T-helper 2 cell treated with Interferon-gamma antibody and Interleukin-4, amounts not matched to agents 5 μg/mL and 100 μg/mL, for 36 hours (primary cell): ENCODE results near the gene RPTOR.

ENCODE experiments used
- DNase-seq: peaks from one replicate; pipeline ENCODE4 v3.0.0; 2021; ENCODE audit warnings: low spot score
- H3K27ac Mint-ChIP-seq: one replicate; pipeline ENCODE4 v1.8.0; 2021; ENCODE audit warnings: mild to moderate bottlenecking, mixed read lengths
- H3K27me3 Mint-ChIP-seq: one replicate; pipeline ENCODE4 v1.8.0; 2021; ENCODE audit warnings: low read depth, mixed read lengths
- H3K36me3 Mint-ChIP-seq: one replicate; pipeline ENCODE4 v1.8.0; 2021; ENCODE audit warnings: low read depth, mixed read lengths
- H3K4me1 Mint-ChIP-seq: one replicate; pipeline ENCODE4 v1.8.0; 2021; ENCODE audit warnings: low read depth, mixed read lengths
- H3K4me3 Mint-ChIP-seq: one replicate; pipeline ENCODE4 v1.8.0; 2022; ENCODE audit warnings: mild to moderate bottlenecking, moderate library complexity, mixed read lengths
- H3K9me3 Mint-ChIP-seq: one replicate; pipeline ENCODE4 v1.8.0; 2021; ENCODE audit warnings: mixed read lengths

RPTOR gene

GRCh38 chr17:80941743-80942422 lies 397.2 kb downstream of the RPTOR start:
- Mint-ChIP-seq H3K36me3 (peaks cover 49% of the 10 kb centered on the region), H3K9me3 (no peaks in the 10 kb centered on the region), H3K27me3 (no peaks in the 10 kb centered on the region), H3K4me1 (peaks cover 23% of the 10 kb centered on the region), H3K4me3 (no peak overlapping the region), H3K27ac (peak overlapping the region; percentile 55)
- DNase-seq, result no peak

GRCh38 chr17:80942423-80943345 lies 398.0 kb downstream of the RPTOR start:
- no peak for DNase-seq
- Mint-ChIP-seq H3K36me3 (peaks cover 52% of the 10 kb centered on the region), H3K27ac (peak overlapping the region; percentile 55)

GRCh38 chr17:80943346-80944145 lies 398.9 kb downstream of the RPTOR start:
- Mint-ChIP-seq H3K27ac (no peak overlapping the region), H3K4me1 (peaks cover 11% of the 10 kb centered on the region), H3K9me3 (no peaks in the 10 kb centered on the region), H3K36me3 (peaks cover 49% of the 10 kb centered on the region), H3K4me3 (no peak overlapping the region), H3K27me3 (no peaks in the 10 kb centered on the region)
- DNase-seq, result no peak

More at GRCh38 chr17:80942423-80943345, 398.0 kb downstream of the RPTOR start:
- Mint-ChIP-seq H3K9me3 (no peaks in the 10 kb centered on the region), H3K4me3 (no peak overlapping the region), H3K27me3 (no peaks in the 10 kb centered on the region), H3K4me1 (peaks cover 17% of the 10 kb centered on the region)

- no peak overlapping the region for H3K4me3 Mint-ChIP-seq
- no peaks in the 10 kb centered on the region for H3K27me3 Mint-ChIP-seq
- no peak overlapping the region for H3K27ac Mint-ChIP-seq
- peaks cover 3% of the 10 kb centered on the region for H3K4me1 Mint-ChIP-seq
- H3K9me3 Mint-ChIP-seq, result no peaks in the 10 kb centered on the region
- DNase-seq, result no peak
- H3K36me3 Mint-ChIP-seq, result peaks cover 43% of the 10 kb centered on the region
Measured at GRCh38 chr17:80944326-80944725, 399.7 kb downstream of the RPTOR start.

GRCh38 chr17:80945736-80946135 lies 401.1 kb downstream of the RPTOR start:
- H3K36me3 Mint-ChIP-seq, result peaks cover 45% of the 10 kb centered on the region
- H3K4me1 Mint-ChIP-seq, result no peaks in the 10 kb centered on the region
- H3K27me3 Mint-ChIP-seq, result no peaks in the 10 kb centered on the region
- DNase-seq, result no peak
- no peak overlapping the region for H3K4me3 Mint-ChIP-seq
- H3K27ac Mint-ChIP-seq, result no peak overlapping the region
- H3K9me3 Mint-ChIP-seq, result no peaks in the 10 kb centered on the region

GRCh38 chr17:80946449-80946848 lies 401.8 kb downstream of the RPTOR start:
- H3K27ac Mint-ChIP-seq, result no peak overlapping the region
- H3K27me3 Mint-ChIP-seq, result no peaks in the 10 kb centered on the region
- peaks cover 41% of the 10 kb centered on the region for H3K36me3 Mint-ChIP-seq

GRCh38 chr17:80947200-80947940 lies 402.7 kb downstream of the RPTOR start:
- no peaks in the 10 kb centered on the region for H3K4me1 Mint-ChIP-seq
- no peak overlapping the region for H3K4me3 Mint-ChIP-seq
- no peaks in the 10 kb centered on the region for H3K27me3 Mint-ChIP-seq
- no peaks in the 10 kb centered on the region for H3K9me3 Mint-ChIP-seq
- DNase-seq, result no peak
- peaks cover 43% of the 10 kb centered on the region for H3K36me3 Mint-ChIP-seq
- no peak overlapping the region for H3K27ac Mint-ChIP-seq

More at GRCh38 chr17:80946449-80946848, 401.8 kb downstream of the RPTOR start:
- Mint-ChIP-seq H3K9me3 (no peaks in the 10 kb centered on the region), H3K4me1 (no peaks in the 10 kb centered on the region), H3K4me3 (no peak overlapping the region)
- DNase-seq, result no peak

GRCh38 chr17:80948019-80948975 lies 403.7 kb downstream of the RPTOR start:
- H3K4me1 Mint-ChIP-seq, result no peaks in the 10 kb centered on the region
- H3K4me3 Mint-ChIP-seq, result no peak overlapping the region
- H3K27ac Mint-ChIP-seq, result peak overlapping the region; percentile 15
- DNase-seq, result no peak
- H3K9me3 Mint-ChIP-seq, result no peaks in the 10 kb centered on the region
- peaks cover 38% of the 10 kb centered on the region for H3K36me3 Mint-ChIP-seq
- no peaks in the 10 kb centered on the region for H3K27me3 Mint-ChIP-seq

GRCh38 chr17:80948976-80949450 lies 404.4 kb downstream of the RPTOR start:
- Mint-ChIP-seq H3K36me3 (peaks cover 37% of the 10 kb centered on the region), H3K9me3 (no peaks in the 10 kb centered on the region), H3K27me3 (no peaks in the 10 kb centered on the region), H3K4me1 (no peaks in the 10 kb centered on the region), H3K4me3 (no peak overlapping the region), H3K27ac (no peak overlapping the region)
- DNase-seq, result no peak

GRCh38 chr17:80949451-80950421 lies 405.1 kb downstream of the RPTOR start:
- H3K27ac Mint-ChIP-seq, result no peak overlapping the region

GRCh38 chr17:80950466-80951120 lies 406.0 kb downstream of the RPTOR start:
- H3K27ac Mint-ChIP-seq, result no peak overlapping the region
- no peaks in the 10 kb centered on the region for H3K27me3 Mint-ChIP-seq
- no peak for DNase-seq
- peaks cover 36% of the 10 kb centered on the region for H3K36me3 Mint-ChIP-seq
- no peaks in the 10 kb centered on the region for H3K9me3 Mint-ChIP-seq
- H3K4me3 Mint-ChIP-seq, result no peak overlapping the region
- H3K4me1 Mint-ChIP-seq, result no peaks in the 10 kb centered on the region

More at GRCh38 chr17:80949451-80950421, 405.1 kb downstream of the RPTOR start:
- Mint-ChIP-seq H3K4me1 (no peaks in the 10 kb centered on the region), H3K9me3 (no peaks in the 10 kb centered on the region), H3K36me3 (peaks cover 32% of the 10 kb centered on the region), H3K27me3 (no peaks in the 10 kb centered on the region), H3K4me3 (no peak overlapping the region)
- DNase-seq, result no peak
